HG03280 (cell line): ENCODE results near the gene MPEG1.

Experiments used
- ATAC-seq: cut with Tn5 transposase; IDR thresholded peaks from one replicate; pipeline ENCODE4 v1.9.1; 2021; ENCODE audit warnings: mild to moderate bottlenecking, moderate library complexity; ENCODE audit not compliant: unreplicated experiment

Gene MPEG1

GRCh38 chr11:59212744-59213631, at the start of gene MPEG1:
MPEG1 (minus strand) TSS chr11:59212927; CDS start chr11:59212865, 62 bp downstream.
- no peak for ATAC-seq

- ATAC-seq = no peak
Observed at GRCh38 chr11:59262177-59262818, 49.6 kb upstream of the MPEG1 start.

- no peak for ATAC-seq
Observed at GRCh38 chr11:59261150-59261549, 48.4 kb upstream of the MPEG1 start.

GRCh38 chr11:59259867-59260475, 47.2 kb upstream of the MPEG1 start:
- ATAC-seq = no peak

- ATAC-seq = peak; percentile 37
Observed at GRCh38 chr11:59259047-59259446, 46.3 kb upstream of the MPEG1 start.

- ATAC-seq = no peak
Observed at GRCh38 chr11:59255281-59255680, 42.6 kb upstream of the MPEG1 start.

GRCh38 chr11:59254286-59254685, 41.6 kb upstream of the MPEG1 start:
- no peak for ATAC-seq

- ATAC-seq = no peak
Observed at GRCh38 chr11:59253001-59253400, 40.3 kb upstream of the MPEG1 start.

- ATAC-seq = no peak
Observed at GRCh38 chr11:59249535-59249934, 36.8 kb upstream of the MPEG1 start.

- no peak for ATAC-seq
Observed at GRCh38 chr11:59247531-59248227, 35.0 kb upstream of the MPEG1 start.

GRCh38 chr11:59243633-59244032, 30.9 kb upstream of the MPEG1 start:
- no peak for ATAC-seq

- ATAC-seq = no peak
Observed at GRCh38 chr11:59240322-59240721, 27.6 kb upstream of the MPEG1 start.

GRCh38 chr11:59226396-59226795, 13.7 kb upstream of the MPEG1 start:
- no peak for ATAC-seq

- ATAC-seq = peak; percentile 73
Observed at GRCh38 chr11:59225017-59225416, 12.3 kb upstream of the MPEG1 start.

GRCh38 chr11:59224351-59224928, 11.7 kb upstream of the MPEG1 start:
- peak; percentile 35 for ATAC-seq

GRCh38 chr11:59223611-59224010, 10.9 kb upstream of the MPEG1 start:
- no peak for ATAC-seq

GRCh38 chr11:59223177-59223576, 10.4 kb upstream of the MPEG1 start:
- ATAC-seq = no peak

GRCh38 chr11:59222464-59223060, 9.8 kb upstream of the MPEG1 start:
- no peak for ATAC-seq

- ATAC-seq = no peak
Observed at GRCh38 chr11:59221441-59221840, 8.7 kb upstream of the MPEG1 start.

- ATAC-seq = no peak
Observed at GRCh38 chr11:59219836-59220235, 7.1 kb upstream of the MPEG1 start.
